ENCODE data around the gene OBSCN.

OBSCN gene

GRCh38 chr1:228360533-228361313 lies 152.9 kb downstream of the OBSCN start:
- no peaks in the 10 kb centered on the region for H4K20me1 ChIP-seq (ENCODE audit: insufficient read depth, low read length, poor library complexity, severe bottlenecking)
- H3K9ac ChIP-seq (ENCODE audit: low read depth, low read length, poor library complexity, severe bottlenecking): no peak overlapping the region
- H3K4me2 ChIP-seq (ENCODE audit: low read depth, low read length, poor library complexity, severe bottlenecking): no peak overlapping the region
- H3K27me3 ChIP-seq (ENCODE audit: insufficient read depth, low read length, poor library complexity, severe bottlenecking): no peaks in the 10 kb centered on the region
- TF ChIP-seq CTCF (conservative IDR thresholded peaks at IDR 0.05; ENCODE audit: low read length): no peak
- no peak for TF ChIP-seq EZH2phosphoT487 (IDR thresholded peaks at IDR 0.05; ENCODE audit: borderline replicate concordance)
- no peaks in the 10 kb centered on the region for H3K36me3 ChIP-seq (ENCODE audit: insufficient read depth, low read length)
- H3K9me3 ChIP-seq (ENCODE audit: insufficient read depth, low read depth, low read length): no peaks in the 10 kb centered on the region
- H2AFZ ChIP-seq (ENCODE audit: low read length): no peak overlapping the region
- H3K9me2 ChIP-seq (replicated peaks; ENCODE audit: low read depth, low read length): no peaks in the 10 kb centered on the region
- H3K4me1 ChIP-seq (ENCODE audit: insufficient read depth, low read length, poor library complexity, severe bottlenecking): no peaks in the 10 kb centered on the region
- no peaks in the 10 kb centered on the region for H3F3A ChIP-seq (ENCODE audit: low read depth)
- H3K4me3 ChIP-seq (ENCODE audit: low read length, poor library complexity, severe bottlenecking): no peak overlapping the region
- no peaks in the 10 kb centered on the region for H3K79me2 ChIP-seq (ENCODE audit: insufficient read depth, low read length)

- H4K20me1 ChIP-seq (ENCODE audit: insufficient read depth, low read length, poor library complexity, severe bottlenecking): no peaks in the 10 kb centered on the region
- H3K9me3 ChIP-seq (ENCODE audit: insufficient read depth, low read depth, low read length): no peaks in the 10 kb centered on the region
- no peaks in the 10 kb centered on the region for H3K79me2 ChIP-seq (ENCODE audit: insufficient read depth, low read length)
- no peaks in the 10 kb centered on the region for H3K9me2 ChIP-seq (replicated peaks; ENCODE audit: low read depth, low read length)
- no peak for TF ChIP-seq EZH2phosphoT487 (IDR thresholded peaks at IDR 0.05; ENCODE audit: borderline replicate concordance)
- TF ChIP-seq CTCF (conservative IDR thresholded peaks at IDR 0.05; ENCODE audit: low read length): no peak
- H2AFZ ChIP-seq (ENCODE audit: low read length): no peak overlapping the region
- no peaks in the 10 kb centered on the region for H3F3A ChIP-seq (ENCODE audit: low read depth)
- H3K9ac ChIP-seq (ENCODE audit: low read depth, low read length, poor library complexity, severe bottlenecking): no peak overlapping the region
- no peak overlapping the region for H3K4me3 ChIP-seq (ENCODE audit: low read length, poor library complexity, severe bottlenecking)
- H3K36me3 ChIP-seq (ENCODE audit: insufficient read depth, low read length): no peaks in the 10 kb centered on the region
- no peaks in the 10 kb centered on the region for H3K27me3 ChIP-seq (ENCODE audit: insufficient read depth, low read length, poor library complexity, severe bottlenecking)
- H3K4me2 ChIP-seq (ENCODE audit: low read depth, low read length, poor library complexity, severe bottlenecking): no peak overlapping the region
- H3K4me1 ChIP-seq (ENCODE audit: insufficient read depth, low read length, poor library complexity, severe bottlenecking): no peaks in the 10 kb centered on the region
These were observed 153.7 kb downstream of the OBSCN start for GRCh38 chr1:228361314-228362140.

GRCh38 chr1:228362141-228362883 lies 154.5 kb downstream of the OBSCN start:
- Histone ChIP-seq H3K27me3 (ENCODE audit: insufficient read depth, low read length, poor library complexity, severe bottlenecking) (no peaks in the 10 kb centered on the region), H2AFZ (ENCODE audit: low read length) (no peak overlapping the region), H3K9me3 (ENCODE audit: insufficient read depth, low read depth, low read length) (no peaks in the 10 kb centered on the region), H3K9ac (ENCODE audit: low read depth, low read length, poor library complexity, severe bottlenecking) (no peak overlapping the region), H3K4me1 (ENCODE audit: insufficient read depth, low read length, poor library complexity, severe bottlenecking) (no peaks in the 10 kb centered on the region), H3K36me3 (ENCODE audit: insufficient read depth, low read length) (no peaks in the 10 kb centered on the region), H4K20me1 (ENCODE audit: insufficient read depth, low read length, poor library complexity, severe bottlenecking) (no peaks in the 10 kb centered on the region), H3F3A (ENCODE audit: low read depth) (no peaks in the 10 kb centered on the region), H3K4me3 (ENCODE audit: low read length, poor library complexity, severe bottlenecking) (no peak overlapping the region), H3K9me2 (replicated peaks; ENCODE audit: low read depth, low read length) (no peaks in the 10 kb centered on the region), H3K79me2 (ENCODE audit: insufficient read depth, low read length) (no peaks in the 10 kb centered on the region), H3K4me2 (ENCODE audit: low read depth, low read length, poor library complexity, severe bottlenecking) (no peak overlapping the region)
- TF ChIP-seq CTCF (conservative IDR thresholded peaks at IDR 0.05; ENCODE audit: low read length) (no peak), EZH2phosphoT487 (IDR thresholded peaks at IDR 0.05; ENCODE audit: borderline replicate concordance) (no peak)
